Calu3 (cell line): ENCODE data around the gene FTSJ3. TPM values are rescaled to one million over a fixed set of nuclear protein-coding genes. Genes with fewer than 3 reads are reported as not detected.

Experiments
- BruUV-seq: library from RNA; stranded (reverse); fragments of 400-500 nt; replicated peaks from 2 replicates; lab custom pipeline; 2021; lab: Mats Ljungman, UMichigan
- CTCF ChIA-PET: fragments of 300-600 bp; sonication (Branson Sonifier 250); formaldehyde crosslinking; loops from one replicate; lab custom pipeline; 2022; ENCODE audit warnings: antibody characterized with exemption; lab: Charles Lee
- DNase-seq: peaks from one replicate; pipeline ENCODE4 v3.0.0; 2022
- H3K27ac Mint-ChIP-seq: one replicate; pipeline ENCODE4 v1.8.0; 2022; ENCODE audit warnings: mixed read lengths; ENCODE audit not compliant: unreplicated experiment
- H3K27me3 Mint-ChIP-seq: one replicate; pipeline ENCODE4 v1.8.0; 2022; ENCODE audit warnings: mixed read lengths; ENCODE audit not compliant: unreplicated experiment
- H3K36me3 Mint-ChIP-seq: one replicate; pipeline ENCODE4 v1.8.0; 2022; ENCODE audit warnings: mild to moderate bottlenecking, moderate library complexity, mixed read lengths; ENCODE audit not compliant: insufficient read depth, unreplicated experiment
- H3K4me1 Mint-ChIP-seq: one replicate; pipeline ENCODE4 v1.8.0; 2022; ENCODE audit warnings: mild to moderate bottlenecking, low read depth, mixed read lengths; ENCODE audit not compliant: unreplicated experiment
- H3K4me3 Mint-ChIP-seq: one replicate; pipeline ENCODE4 v1.8.0; 2022; ENCODE audit warnings: mild to moderate bottlenecking, low read depth, moderate library complexity, mixed read lengths; ENCODE audit not compliant: unreplicated experiment
- H3K9me3 Mint-ChIP-seq: one replicate; pipeline ENCODE4 v1.8.0; 2022; ENCODE audit warnings: low read depth, mixed read lengths; ENCODE audit not compliant: unreplicated experiment
- intact Hi-C: fragments of 100-400 bp; cut with micrococcal nuclease; formaldehyde crosslinking; loops from one replicate; pipeline ENCODE4 v1.10.0; 2022; ENCODE audit not compliant: unreplicated experiment
- total RNA-seq: library from RNA; stranded (reverse); gene quantifications from 2 replicates; pipeline ENCODE4 v1.2.3, GENCODE V29; 2022
- TF ChIP-seq, protein P1 (sequence below): fragments of 200-600 bp; IDR thresholded peaks from one replicate; pipeline ENCODE4 v1.8.0; 2022; ENCODE audit warnings: antibody characterized with exemption; ENCODE audit not compliant: unreplicated experiment

FTSJ3 gene
- total RNA-seq, 1 experiment from 2014 or later: 43.3 TPM

DNA sequence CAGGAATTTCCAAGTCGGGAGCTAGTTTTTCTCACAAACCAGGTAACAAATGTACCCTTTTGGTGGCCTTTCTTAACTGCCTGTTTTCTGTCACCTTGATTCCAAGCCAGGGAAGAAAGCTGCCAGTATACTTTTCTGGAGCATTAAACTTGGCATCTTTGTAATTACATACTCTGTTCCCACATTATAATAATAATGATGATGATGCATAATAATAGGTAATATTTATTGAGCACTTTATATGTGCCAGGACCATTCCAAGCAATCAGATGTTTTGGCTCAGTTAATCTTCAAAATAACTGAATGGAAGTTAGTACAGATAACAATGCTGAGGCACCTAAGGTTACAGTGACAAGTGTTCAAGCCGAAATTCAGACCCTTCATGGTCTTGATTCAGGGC is 11.3 kb downstream of the FTSJ3 start:
- TF ChIP-seq, protein P1, sequence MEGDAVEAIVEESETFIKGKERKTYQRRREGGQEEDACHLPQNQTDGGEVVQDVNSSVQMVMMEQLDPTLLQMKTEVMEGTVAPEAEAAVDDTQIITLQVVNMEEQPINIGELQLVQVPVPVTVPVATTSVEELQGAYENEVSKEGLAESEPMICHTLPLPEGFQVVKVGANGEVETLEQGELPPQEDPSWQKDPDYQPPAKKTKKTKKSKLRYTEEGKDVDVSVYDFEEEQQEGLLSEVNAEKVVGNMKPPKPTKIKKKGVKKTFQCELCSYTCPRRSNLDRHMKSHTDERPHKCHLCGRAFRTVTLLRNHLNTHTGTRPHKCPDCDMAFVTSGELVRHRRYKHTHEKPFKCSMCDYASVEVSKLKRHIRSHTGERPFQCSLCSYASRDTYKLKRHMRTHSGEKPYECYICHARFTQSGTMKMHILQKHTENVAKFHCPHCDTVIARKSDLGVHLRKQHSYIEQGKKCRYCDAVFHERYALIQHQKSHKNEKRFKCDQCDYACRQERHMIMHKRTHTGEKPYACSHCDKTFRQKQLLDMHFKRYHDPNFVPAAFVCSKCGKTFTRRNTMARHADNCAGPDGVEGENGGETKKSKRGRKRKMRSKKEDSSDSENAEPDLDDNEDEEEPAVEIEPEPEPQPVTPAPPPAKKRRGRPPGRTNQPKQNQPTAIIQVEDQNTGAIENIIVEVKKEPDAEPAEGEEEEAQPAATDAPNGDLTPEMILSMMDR: no peak
- intact Hi-C loops: no loop called here
- H3K9me3 Mint-ChIP-seq: no peaks in the 10 kb centered on the region
- no peaks in the 10 kb centered on the region for H3K27me3 Mint-ChIP-seq
- peaks cover 29% of the 10 kb centered on the region for H3K4me1 Mint-ChIP-seq
- no peak overlapping the region for H3K27ac Mint-ChIP-seq
- no peak overlapping the region for H3K4me3 Mint-ChIP-seq
- no peak for DNase-seq
- BruUV-seq: no TSS peak
- peaks cover 62% of the 10 kb centered on the region for H3K36me3 Mint-ChIP-seq
- CTCF ChIA-PET: no interaction called here

DNA sequence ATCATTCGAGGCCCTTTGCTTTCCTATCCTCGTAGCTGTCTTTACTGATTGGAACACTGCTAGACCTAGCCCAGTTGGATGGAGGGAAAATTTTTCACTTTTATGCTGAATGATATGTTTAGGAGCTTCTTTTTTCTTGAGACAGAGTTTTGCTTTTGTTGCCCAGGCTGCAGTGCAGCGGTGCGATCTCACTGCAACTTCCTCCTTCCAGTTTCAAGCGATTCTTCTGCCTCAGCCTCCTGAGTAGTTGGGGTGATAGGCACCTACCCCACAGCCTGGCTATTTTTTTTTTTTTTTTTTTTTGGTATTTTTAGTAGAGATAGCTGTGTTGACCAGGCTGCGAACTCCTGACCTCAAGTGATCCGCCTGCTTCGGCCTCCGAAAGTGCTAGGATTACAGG is 17.5 kb downstream of the FTSJ3 start:
- no TSS peak for BruUV-seq
- Mint-ChIP-seq H3K27ac (no peak overlapping the region), H3K4me3 (no peak overlapping the region), H3K27me3 (no peaks in the 10 kb centered on the region), H3K9me3 (no peaks in the 10 kb centered on the region), H3K4me1 (no peaks in the 10 kb centered on the region), H3K36me3 (peaks cover 40% of the 10 kb centered on the region)
- intact Hi-C loops: no loop called here
- DNase-seq: no peak
- CTCF ChIA-PET: interaction anchor here (0.6 kb wide), 1 partner anchor 48 kb away, joined by 3 read pairs; no protein-coding TSS in a partner anchor
- TF ChIP-seq, protein P1: no peak

DNA sequence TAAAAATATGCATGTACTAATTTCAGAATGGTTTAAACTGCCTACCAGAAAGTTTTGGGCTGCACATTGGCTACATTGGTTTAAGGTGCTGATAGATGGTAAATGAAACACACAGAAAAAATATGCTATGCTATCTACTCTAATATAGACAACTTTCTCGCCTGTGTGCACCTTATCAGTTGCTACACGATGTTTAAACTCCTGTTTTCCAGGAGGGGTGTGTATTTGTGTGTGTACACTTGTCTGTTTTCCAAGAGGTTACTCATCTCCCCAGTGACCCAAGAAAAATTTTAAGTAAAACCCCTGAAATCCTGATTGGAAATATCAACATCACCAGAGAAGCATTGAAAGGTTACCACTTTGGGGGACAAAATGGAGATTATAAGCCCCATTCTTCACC is 21.9 kb downstream of the FTSJ3 start:
- Mint-ChIP-seq H3K4me1 (no peaks in the 10 kb centered on the region), H3K36me3 (peaks cover 36% of the 10 kb centered on the region), H3K27me3 (no peaks in the 10 kb centered on the region), H3K27ac (no peak overlapping the region), H3K4me3 (no peak overlapping the region), H3K9me3 (no peaks in the 10 kb centered on the region)
- no TSS peak for BruUV-seq
- intact Hi-C loops: no loop called here
- DNase-seq: no peak
- CTCF ChIA-PET: no interaction called here
- TF ChIP-seq, protein P1: no peak

DNA sequence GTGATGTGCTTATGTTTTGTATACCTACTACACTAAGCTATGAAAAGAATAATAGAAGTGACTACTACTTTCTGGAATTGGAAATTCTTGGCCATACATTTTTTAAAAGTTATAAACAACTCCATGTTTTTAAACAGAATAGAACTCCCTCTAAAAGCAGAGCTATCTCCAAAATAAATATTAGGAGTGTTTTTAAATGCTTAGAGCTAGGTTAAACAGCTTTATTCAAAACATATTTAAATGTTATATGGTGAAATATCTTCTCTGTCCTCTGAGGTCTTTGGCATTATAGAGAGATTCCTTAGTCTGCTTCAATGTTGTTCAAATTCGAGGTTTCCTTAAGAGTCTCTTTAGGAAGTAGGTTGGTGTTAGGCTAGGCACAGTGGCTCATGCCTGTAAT is 23.1 kb downstream of the FTSJ3 start:
- Mint-ChIP-seq H3K36me3 (peaks cover 39% of the 10 kb centered on the region), H3K9me3 (no peaks in the 10 kb centered on the region), H3K27ac (no peak overlapping the region), H3K4me1 (no peaks in the 10 kb centered on the region), H3K27me3 (no peaks in the 10 kb centered on the region), H3K4me3 (no peak overlapping the region)
- TF ChIP-seq, protein P1: no peak
- intact Hi-C loops: no loop called here
- no peak for DNase-seq
- CTCF ChIA-PET: no interaction called here
- BruUV-seq: no TSS peak
